Brain microvascular endothelial cell (primary cell): ENCODE results near the gene ADCY4.

Source experiments
- DNase-seq: peaks from one replicate; pipeline ENCODE4 v3.0.0-alpha.2; 2020
- H3K27ac ChIP-seq: fragments of 250-450 bp; sonication (Bioruptor Pico); 2 replicates; pipeline ENCODE4 v1.5.1; 2020; ENCODE audit warnings: mild to moderate bottlenecking, moderate library complexity
- H3K27me3 ChIP-seq: fragments of 250-450 bp; sonication (Bioruptor Pico); replicated peaks from 2 replicates; pipeline ENCODE4 v1.5.1; 2020; ENCODE audit warnings: mild to moderate bottlenecking
- H3K36me3 ChIP-seq: fragments of 250-450 bp; sonication (Bioruptor Pico); replicated peaks from 2 replicates; pipeline ENCODE4 v1.5.1; 2020; ENCODE audit warnings: mild to moderate bottlenecking
- H3K4me3 ChIP-seq: 2 replicates; pipeline ENCODE4 v1.5.1; 2011; ENCODE audit warnings: low read depth, mild to moderate bottlenecking, control low read depth, low read length, moderate library complexity
- CTCF ChIP-seq: IDR thresholded peaks from 2 replicates; pipeline ENCODE4 v1.5.1; 2011; ENCODE audit warnings: low read depth, mild to moderate bottlenecking, moderate library complexity, low read length, control low read depth, inconsistent platforms; ENCODE audit errors: missing control alignments
- in situ Hi-C: cut with HindIII; loops from 2 replicates; pipeline ENCODE4 v1.10.0; 2017; ENCODE audit warnings: low sequenced_read_pairs, low pct_ligation_motif_present

Gene ADCY4

GRCh38 chr14:24310265-24310645 lies 24.6 kb downstream of the ADCY4 start:
- Histone ChIP-seq H3K4me3 (no peak overlapping the region), H3K27ac (no peak overlapping the region), H3K27me3 (no peaks in the 10 kb centered on the region), H3K36me3 (peaks cover 14% of the 10 kb centered on the region)
- TF ChIP-seq CTCF, result no peak
- in situ Hi-C loops, result no loop called here
- DNase-seq, result no peak

GRCh38 chr14:24309538-24310264 lies 25.2 kb downstream of the ADCY4 start, which contains the start of gene LTB4R2:
TSS of gene LTB4R2 (plus strand) at chr14:24310140. CDS start at chr14:24310665, 525 bp downstream.
- no peak within 1 kb of the TSS for H3K27ac ChIP-seq
- no peak for TF ChIP-seq CTCF
- H3K36me3 ChIP-seq, result peaks cover 18% of the 10 kb centered on the region
- no peaks in the 10 kb centered on the region for H3K27me3 ChIP-seq
- no peak for DNase-seq
- H3K4me3 ChIP-seq, result peak within 1 kb of the TSS; percentile 45
- in situ Hi-C loops, result no loop called here

- no peak overlapping the region for H3K4me3 ChIP-seq
- in situ Hi-C loops, result no loop called here
- no peaks in the 10 kb centered on the region for H3K27me3 ChIP-seq
- DNase-seq, result no peak
- no peak for TF ChIP-seq CTCF
- no peak overlapping the region for H3K27ac ChIP-seq
- H3K36me3 ChIP-seq, result peaks cover 30% of the 10 kb centered on the region
These were observed 26.3 kb downstream of the ADCY4 start for GRCh38 chr14:24308342-24309124.

GRCh38 chr14:24307575-24308341 lies 27.1 kb downstream of the ADCY4 start, which contains the start of gene CIDEB:
TSS of gene CIDEB (minus strand) at chr14:24307977. CDS start at chr14:24307858, 119 bp downstream.
- Histone ChIP-seq H3K27ac (no peak within 1 kb of the TSS), H3K36me3 (peaks cover 36% of the 10 kb centered on the region), H3K4me3 (no peak within 1 kb of the TSS), H3K27me3 (no peaks in the 10 kb centered on the region)
- TF ChIP-seq CTCF, result peak; percentile 98
- in situ Hi-C loops, result no loop called here
- peak; percentile 55 for DNase-seq

- Histone ChIP-seq H3K27me3 (no peaks in the 10 kb centered on the region), H3K27ac (no peak overlapping the region), H3K4me3 (no peak overlapping the region), H3K36me3 (peaks cover 42% of the 10 kb centered on the region)
- DNase-seq, result no peak
- no peak for TF ChIP-seq CTCF
- in situ Hi-C loops, result no loop called here
These were observed 27.7 kb downstream of the ADCY4 start for GRCh38 chr14:24307156-24307574.
